ENCODE results near the gene UMAD1.

The UMAD1 gene

DNA sequence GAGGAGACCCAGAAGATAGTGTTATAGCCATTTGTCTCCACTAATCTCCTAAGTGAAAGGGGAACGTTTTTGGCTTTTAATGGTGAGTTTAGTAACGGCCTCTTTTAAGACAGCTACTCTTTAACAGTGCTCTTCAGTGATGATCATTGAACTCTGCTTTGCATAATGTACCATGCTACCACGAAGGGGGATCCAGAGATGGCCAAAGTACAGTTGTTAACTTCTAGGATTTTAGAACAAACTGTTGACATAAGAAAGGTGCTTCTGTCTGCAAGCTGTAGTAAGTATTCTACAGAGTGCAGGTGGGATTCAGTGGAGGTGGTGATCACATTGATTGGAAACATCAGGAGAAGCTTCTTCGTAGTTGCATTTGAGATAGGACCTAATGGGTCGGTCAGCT, 192.0 kb downstream of the UMAD1 start:
- H3K9me2 ChIP-seq (replicated peaks; ENCODE audit: insufficient read depth, low read length): no peaks in the 10 kb centered on the region
- DNase-seq: no peak
- no peak overlapping the region for H3K4me2 ChIP-seq (ENCODE audit: low read depth, low read length)
- no peak overlapping the region for H3K9ac ChIP-seq (ENCODE audit: low read length)
- H3K4me1 ChIP-seq (ENCODE audit: low read length): 0 out of 2 replicates have a peak, but pooled peaks cover 5% of the 10 kb centered on the region
- H4K20me1 ChIP-seq (ENCODE audit: insufficient read depth, low read length): no peaks in the 10 kb centered on the region
- H3K9me3 ChIP-seq (replicated peaks; ENCODE audit: insufficient read depth, low read length): no peaks in the 10 kb centered on the region
- no peaks in the 10 kb centered on the region for H3F3A ChIP-seq (ENCODE audit: insufficient read depth, low read length)
- H3K27me3 ChIP-seq (replicated peaks; ENCODE audit: insufficient read depth, low read length): no peaks in the 10 kb centered on the region
- TF ChIP-seq, protein P1, sequence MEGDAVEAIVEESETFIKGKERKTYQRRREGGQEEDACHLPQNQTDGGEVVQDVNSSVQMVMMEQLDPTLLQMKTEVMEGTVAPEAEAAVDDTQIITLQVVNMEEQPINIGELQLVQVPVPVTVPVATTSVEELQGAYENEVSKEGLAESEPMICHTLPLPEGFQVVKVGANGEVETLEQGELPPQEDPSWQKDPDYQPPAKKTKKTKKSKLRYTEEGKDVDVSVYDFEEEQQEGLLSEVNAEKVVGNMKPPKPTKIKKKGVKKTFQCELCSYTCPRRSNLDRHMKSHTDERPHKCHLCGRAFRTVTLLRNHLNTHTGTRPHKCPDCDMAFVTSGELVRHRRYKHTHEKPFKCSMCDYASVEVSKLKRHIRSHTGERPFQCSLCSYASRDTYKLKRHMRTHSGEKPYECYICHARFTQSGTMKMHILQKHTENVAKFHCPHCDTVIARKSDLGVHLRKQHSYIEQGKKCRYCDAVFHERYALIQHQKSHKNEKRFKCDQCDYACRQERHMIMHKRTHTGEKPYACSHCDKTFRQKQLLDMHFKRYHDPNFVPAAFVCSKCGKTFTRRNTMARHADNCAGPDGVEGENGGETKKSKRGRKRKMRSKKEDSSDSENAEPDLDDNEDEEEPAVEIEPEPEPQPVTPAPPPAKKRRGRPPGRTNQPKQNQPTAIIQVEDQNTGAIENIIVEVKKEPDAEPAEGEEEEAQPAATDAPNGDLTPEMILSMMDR (IDR thresholded peaks at IDR 0.05; ENCODE audit: low read length): no peak
- TF ChIP-seq EZH2 (optimal IDR thresholded peaks at IDR 0.05; ENCODE audit: low read depth, low read length): no peak
- no peak for TF ChIP-seq EZH2phosphoT487 (IDR thresholded peaks at IDR 0.05; ENCODE audit: low read length)
- H3K36me3 ChIP-seq (replicated peaks; ENCODE audit: insufficient read depth, low read length): no peaks in the 10 kb centered on the region
- no peak overlapping the region for H3K4me3 ChIP-seq (ENCODE audit: low read length)
- H3K27ac ChIP-seq (ENCODE audit: low read length): no peak overlapping the region
- H3K79me2 ChIP-seq (ENCODE audit: low read length): no peaks in the 10 kb centered on the region
- no peak overlapping the region for H2AFZ ChIP-seq (ENCODE audit: low read length)

DNA sequence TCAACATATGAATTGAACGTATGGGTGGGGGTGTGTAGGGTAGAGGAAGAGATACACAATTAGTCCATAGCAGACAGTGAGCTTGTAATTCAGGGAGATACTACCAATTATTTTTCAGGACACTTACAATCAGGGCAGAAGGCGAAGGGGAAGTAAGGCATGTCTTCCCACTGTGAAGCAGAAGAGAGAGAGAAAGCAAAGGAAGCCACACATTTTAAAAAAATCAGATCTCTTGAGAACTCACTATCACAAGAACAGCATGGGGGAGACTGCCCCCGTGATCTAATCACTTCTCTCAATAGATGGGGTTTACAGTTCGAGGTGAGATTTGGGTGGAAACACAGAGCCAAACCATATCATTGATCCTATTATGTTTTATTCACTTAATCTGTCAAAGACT, 194.2 kb downstream of the UMAD1 start:
- Histone ChIP-seq H3K4me3 (ENCODE audit: low read length) (no peak overlapping the region), H3F3A (ENCODE audit: insufficient read depth, low read length) (no peaks in the 10 kb centered on the region), H3K79me2 (ENCODE audit: low read length) (no peaks in the 10 kb centered on the region), H3K9ac (ENCODE audit: low read length) (no peak overlapping the region), H3K4me1 (ENCODE audit: low read length) (0 out of 2 replicates have a peak, but pooled peaks cover 5% of the 10 kb centered on the region), H3K9me2 (replicated peaks; ENCODE audit: insufficient read depth, low read length) (no peaks in the 10 kb centered on the region), H3K27ac (ENCODE audit: low read length) (no peak overlapping the region), H4K20me1 (ENCODE audit: insufficient read depth, low read length) (no peaks in the 10 kb centered on the region), H2AFZ (ENCODE audit: low read length) (no peak overlapping the region), H3K9me3 (replicated peaks; ENCODE audit: insufficient read depth, low read length) (no peaks in the 10 kb centered on the region), H3K4me2 (ENCODE audit: low read depth, low read length) (no peak overlapping the region), H3K36me3 (replicated peaks; ENCODE audit: insufficient read depth, low read length) (no peaks in the 10 kb centered on the region), H3K27me3 (replicated peaks; ENCODE audit: insufficient read depth, low read length) (no peaks in the 10 kb centered on the region)
- TF ChIP-seq EZH2 (optimal IDR thresholded peaks at IDR 0.05; ENCODE audit: low read depth, low read length) (no peak), EZH2phosphoT487 (IDR thresholded peaks at IDR 0.05; ENCODE audit: low read length) (no peak)
- TF ChIP-seq, protein P1 (IDR thresholded peaks at IDR 0.05; ENCODE audit: low read length): no peak
- no peak for DNase-seq

DNA sequence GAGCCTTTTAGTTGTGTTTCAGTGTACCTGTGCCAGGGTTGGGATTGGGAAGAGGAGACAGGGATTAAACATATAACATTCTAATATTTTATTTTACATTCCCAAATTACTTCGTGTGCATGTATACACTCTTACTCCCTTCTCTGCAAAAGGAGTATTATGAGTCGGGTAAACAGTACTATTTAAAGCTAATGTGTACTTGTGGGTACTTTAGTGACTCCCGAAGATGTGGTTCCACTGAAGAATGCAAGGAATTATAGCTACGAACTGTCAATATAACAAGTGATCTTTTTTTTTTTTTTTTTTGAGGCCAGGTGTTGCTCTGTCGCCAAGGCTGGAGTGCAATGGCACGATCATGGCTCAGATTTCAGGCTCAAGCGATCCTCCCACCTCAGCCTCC, 200.5 kb downstream of the UMAD1 start:
- H3F3A ChIP-seq (ENCODE audit: insufficient read depth, low read length): no peaks in the 10 kb centered on the region
- no peak for DNase-seq
- TF ChIP-seq, protein P1 (IDR thresholded peaks at IDR 0.05; ENCODE audit: low read length): no peak
- TF ChIP-seq EZH2 (optimal IDR thresholded peaks at IDR 0.05; ENCODE audit: low read depth, low read length) (no peak), EZH2phosphoT487 (IDR thresholded peaks at IDR 0.05; ENCODE audit: low read length) (no peak)
- H3K9me2 ChIP-seq (replicated peaks; ENCODE audit: insufficient read depth, low read length): no peaks in the 10 kb centered on the region; the same call in 1 of the 2 replicates
- H3K4me1 ChIP-seq (ENCODE audit: low read length): no peaks in the 10 kb centered on the region
- H4K20me1 ChIP-seq (ENCODE audit: insufficient read depth, low read length): no peaks in the 10 kb centered on the region
- H3K27me3 ChIP-seq (replicated peaks; ENCODE audit: insufficient read depth, low read length): no peaks in the 10 kb centered on the region
- no peak overlapping the region for H3K4me2 ChIP-seq (ENCODE audit: low read depth, low read length)
- H3K36me3 ChIP-seq (replicated peaks; ENCODE audit: insufficient read depth, low read length): no peaks in the 10 kb centered on the region
- H3K4me3 ChIP-seq (ENCODE audit: low read length): no peak overlapping the region
- H3K27ac ChIP-seq (ENCODE audit: low read length): no peak overlapping the region
- no peak overlapping the region for H3K9ac ChIP-seq (ENCODE audit: low read length)
- no peaks in the 10 kb centered on the region for H3K9me3 ChIP-seq (replicated peaks; ENCODE audit: insufficient read depth, low read length)
- no peaks in the 10 kb centered on the region for H3K79me2 ChIP-seq (ENCODE audit: low read length)
- no peak overlapping the region for H2AFZ ChIP-seq (ENCODE audit: low read length)

All from MM.1S (cell line).